Measurements from ENCODE around the gene ADORA3.

Gene ADORA3

GRCh38 chr1:111515291-111516004 is 12.0 kb upstream of the ADORA3 start:
- Mint-ChIP-seq H3K4me1 (peaks cover 35% of the 10 kb centered on the region), H3K36me3 (no peaks in the 10 kb centered on the region), H3K27ac (no peak overlapping the region), H3K4me3 (no peak overlapping the region), H3K9me3 (no peaks in the 10 kb centered on the region), H3K27me3 (peaks cover 27% of the 10 kb centered on the region)
- DNase-seq, result peak; percentile 37
- CTCF ChIA-PET, result interaction anchor here (1.4 to 3.1 kb wide), 5 partner anchors 8 to 241 kb away, joined by 4 to 38 read pairs (median 9); partner anchors contain the start of gene DDX20

- CTCF ChIA-PET, result interaction anchor here (0.6 to 0.9 kb wide), 2 partner anchors 108 to 236 kb away, joined by 3 to 4 read pairs; no protein-coding TSS in a partner anchor
- H3K27me3 Mint-ChIP-seq, result peaks cover 22% of the 10 kb centered on the region
- no peak for DNase-seq
- no peak overlapping the region for H3K4me3 Mint-ChIP-seq
- H3K9me3 Mint-ChIP-seq, result no peaks in the 10 kb centered on the region
- H3K27ac Mint-ChIP-seq, result no peak overlapping the region
- H3K4me1 Mint-ChIP-seq, result peaks cover 38% of the 10 kb centered on the region
- no peaks in the 10 kb centered on the region for H3K36me3 Mint-ChIP-seq
Observed at GRCh38 chr1:111513410-111514020, 10.1 kb upstream of the ADORA3 start.

- Mint-ChIP-seq H3K4me1 (peaks cover 38% of the 10 kb centered on the region), H3K27me3 (peaks cover 22% of the 10 kb centered on the region)
Observed at GRCh38 chr1:111512931-111513330, 9.5 kb upstream of the ADORA3 start.

GRCh38 chr1:111512132-111512889 is 8.9 kb upstream of the ADORA3 start:
- peaks cover 38% of the 10 kb centered on the region for H3K4me1 Mint-ChIP-seq
- no peaks in the 10 kb centered on the region for H3K36me3 Mint-ChIP-seq
- DNase-seq, result no peak
- CTCF ChIA-PET, result interaction anchor here (1.1 to 6.1 kb wide), 2 partner anchors 180 to 233 kb away, joined by 3 to 63 read pairs; no protein-coding TSS in a partner anchor
- no peak overlapping the region for H3K27ac Mint-ChIP-seq
- H3K27me3 Mint-ChIP-seq, result peaks cover 22% of the 10 kb centered on the region
- H3K4me3 Mint-ChIP-seq, result no peak overlapping the region
- no peaks in the 10 kb centered on the region for H3K9me3 Mint-ChIP-seq

More at GRCh38 chr1:111512931-111513330, 9.5 kb upstream of the ADORA3 start:
- no peaks in the 10 kb centered on the region for H3K9me3 Mint-ChIP-seq
- H3K4me3 Mint-ChIP-seq, result no peak overlapping the region
- no peak for DNase-seq
- CTCF ChIA-PET, result interaction anchor here (6.1 kb wide), 1 partner anchor 232 kb away, joined by 63 read pairs; no protein-coding TSS in a partner anchor
- H3K36me3 Mint-ChIP-seq, result no peaks in the 10 kb centered on the region
- H3K27ac Mint-ChIP-seq, result no peak overlapping the region

GRCh38 chr1:111511370-111511769 is 7.9 kb upstream of the ADORA3 start:
- DNase-seq, result no peak
- no peaks in the 10 kb centered on the region for H3K9me3 Mint-ChIP-seq
- CTCF ChIA-PET, result interaction anchor here (1.1 to 6.1 kb wide), 2 partner anchors 181 to 234 kb away, joined by 3 to 63 read pairs; no protein-coding TSS in a partner anchor
- H3K27me3 Mint-ChIP-seq, result peaks cover 18% of the 10 kb centered on the region
- no peak overlapping the region for H3K4me3 Mint-ChIP-seq
- no peaks in the 10 kb centered on the region for H3K36me3 Mint-ChIP-seq
- peaks cover 34% of the 10 kb centered on the region for H3K4me1 Mint-ChIP-seq
- no peak overlapping the region for H3K27ac Mint-ChIP-seq

GRCh38 chr1:111509997-111510375 is 6.6 kb upstream of the ADORA3 start:
- H3K9me3 Mint-ChIP-seq, result no peaks in the 10 kb centered on the region
- no peak overlapping the region for H3K27ac Mint-ChIP-seq
- no peak for DNase-seq
- peaks cover 36% of the 10 kb centered on the region for H3K4me1 Mint-ChIP-seq
- CTCF ChIA-PET, result interaction anchor here (1.3 to 6.1 kb wide), 5 partner anchors 94 to 245 kb away, joined by 4 to 74 read pairs (median 24); no protein-coding TSS in a partner anchor
- peaks cover 4% of the 10 kb centered on the region for H3K27me3 Mint-ChIP-seq
- H3K4me3 Mint-ChIP-seq, result no peak overlapping the region
- no peaks in the 10 kb centered on the region for H3K36me3 Mint-ChIP-seq

GRCh38 chr1:111507411-111508201 is 4.2 kb upstream of the ADORA3 start:
- Mint-ChIP-seq H3K36me3 (no peaks in the 10 kb centered on the region), H3K9me3 (no peaks in the 10 kb centered on the region), H3K4me1 (peaks cover 58% of the 10 kb centered on the region), H3K27me3 (no peaks in the 10 kb centered on the region), H3K4me3 (peak overlapping the region; percentile 61), H3K27ac (peak overlapping the region; percentile 95)
- peak; percentile 76 for DNase-seq
- CTCF ChIA-PET, result interaction anchor here (0.6 to 6.1 kb wide), 48 partner anchors 9 to 316 kb away, joined by 3 to 74 read pairs (median 7); partner anchors contain the start of genes ATP5PB, C1orf162, INKA2 and RAP1A

- Mint-ChIP-seq H3K27ac (peak overlapping the region; percentile 71), H3K27me3 (no peaks in the 10 kb centered on the region), H3K4me3 (no peak overlapping the region), H3K36me3 (no peaks in the 10 kb centered on the region), H3K4me1 (peaks cover 59% of the 10 kb centered on the region), H3K9me3 (no peaks in the 10 kb centered on the region)
- CTCF ChIA-PET, result interaction anchor here (2.3 to 5.2 kb wide), 10 partner anchors 9 to 263 kb away, joined by 8 to 74 read pairs (median 26); partner anchors contain the start of gene C1orf162
- DNase-seq, result no peak
Observed at GRCh38 chr1:111506561-111506960, 3.1 kb upstream of the ADORA3 start.

- peak; percentile 39 for DNase-seq
- CTCF ChIA-PET, result interaction anchor here (3.7 to 5.2 kb wide), 2 partner anchors 29 to 207 kb away, joined by 37 to 74 read pairs; partner anchors contain the start of gene C1orf162
- Mint-ChIP-seq H3K4me1 (peaks cover 64% of the 10 kb centered on the region), H3K4me3 (no peak overlapping the region), H3K36me3 (no peaks in the 10 kb centered on the region), H3K27ac (peak overlapping the region; percentile 71), H3K9me3 (no peaks in the 10 kb centered on the region), H3K27me3 (no peaks in the 10 kb centered on the region)
Observed at GRCh38 chr1:111505641-111506119, 2.2 kb upstream of the ADORA3 start.

GRCh38 chr1:111504097-111504496 is 664 bp upstream of the ADORA3 start:
- CTCF ChIA-PET, result interaction anchor here (0.8 kb wide), 1 partner anchor 211 kb away, joined by 3 read pairs; no protein-coding TSS in a partner anchor
- no peak for DNase-seq
- no peaks in the 10 kb centered on the region for H3K36me3 Mint-ChIP-seq
- H3K4me1 Mint-ChIP-seq, result peaks cover 64% of the 10 kb centered on the region
- no peak overlapping the region for H3K27ac Mint-ChIP-seq
- H3K9me3 Mint-ChIP-seq, result no peaks in the 10 kb centered on the region
- H3K27me3 Mint-ChIP-seq, result peaks cover 8% of the 10 kb centered on the region
- H3K4me3 Mint-ChIP-seq, result no peak overlapping the region

- CTCF ChIA-PET, result interaction anchor here (0.7 to 1.3 kb wide), 2 partner anchors 25 to 45 kb away, joined by 3 read pairs; no protein-coding TSS in a partner anchor
- H3K36me3 Mint-ChIP-seq, result peaks cover 7% of the 10 kb centered on the region
- peaks cover 13% of the 10 kb centered on the region for H3K9me3 Mint-ChIP-seq
- H3K4me3 Mint-ChIP-seq, result no peak overlapping the region
- peaks cover 11% of the 10 kb centered on the region for H3K27me3 Mint-ChIP-seq
- peaks cover 58% of the 10 kb centered on the region for H3K4me1 Mint-ChIP-seq
- DNase-seq, result no peak
- H3K27ac Mint-ChIP-seq, result no peak overlapping the region
Observed at GRCh38 chr1:111501645-111502044, 1.8 kb downstream of the ADORA3 start.

- CTCF ChIA-PET, result interaction anchor here (4.7 kb wide), 1 partner anchor 9 kb away, joined by 29 read pairs; no protein-coding TSS in a partner anchor
- Mint-ChIP-seq H3K4me3 (no peak overlapping the region), H3K4me1 (peaks cover 42% of the 10 kb centered on the region), H3K27ac (no peak overlapping the region), H3K27me3 (peaks cover 19% of the 10 kb centered on the region), H3K9me3 (peaks cover 27% of the 10 kb centered on the region), H3K36me3 (peaks cover 9% of the 10 kb centered on the region)
- no peak for DNase-seq
Observed at GRCh38 chr1:111499026-111499785, 4.2 kb downstream of the ADORA3 start.
